ENCODE results near the gene BTBD16.

The BTBD16 gene

GRCh38 chr10:122341141-122341810, 70.2 kb downstream of the BTBD16 start:
- no peaks in the 10 kb centered on the region for H3K36me3 ChIP-seq (ENCODE audit: control insufficient read depth in 1 of 2, insufficient read depth in 2 of 2, low read length in 2 of 2)
- no peak overlapping the region for H3K27ac ChIP-seq (ENCODE audit: low read length)
- no peaks in the 10 kb centered on the region for H3K4me1 ChIP-seq (ENCODE audit: control insufficient read depth in 1 of 2, insufficient read depth in 2 of 2, low read length in 2 of 2)
- H3K4me3 ChIP-seq (ENCODE audit: low read depth in 1 of 2, low read length in 2 of 2): no peak overlapping the region
- no peaks in the 10 kb centered on the region for H3K9me3 ChIP-seq (ENCODE audit: control insufficient read depth in 1 of 2, low read length in 2 of 2)
- no peaks in the 10 kb centered on the region for H3K27me3 ChIP-seq (ENCODE audit: low read depth, low read length)

DNA sequence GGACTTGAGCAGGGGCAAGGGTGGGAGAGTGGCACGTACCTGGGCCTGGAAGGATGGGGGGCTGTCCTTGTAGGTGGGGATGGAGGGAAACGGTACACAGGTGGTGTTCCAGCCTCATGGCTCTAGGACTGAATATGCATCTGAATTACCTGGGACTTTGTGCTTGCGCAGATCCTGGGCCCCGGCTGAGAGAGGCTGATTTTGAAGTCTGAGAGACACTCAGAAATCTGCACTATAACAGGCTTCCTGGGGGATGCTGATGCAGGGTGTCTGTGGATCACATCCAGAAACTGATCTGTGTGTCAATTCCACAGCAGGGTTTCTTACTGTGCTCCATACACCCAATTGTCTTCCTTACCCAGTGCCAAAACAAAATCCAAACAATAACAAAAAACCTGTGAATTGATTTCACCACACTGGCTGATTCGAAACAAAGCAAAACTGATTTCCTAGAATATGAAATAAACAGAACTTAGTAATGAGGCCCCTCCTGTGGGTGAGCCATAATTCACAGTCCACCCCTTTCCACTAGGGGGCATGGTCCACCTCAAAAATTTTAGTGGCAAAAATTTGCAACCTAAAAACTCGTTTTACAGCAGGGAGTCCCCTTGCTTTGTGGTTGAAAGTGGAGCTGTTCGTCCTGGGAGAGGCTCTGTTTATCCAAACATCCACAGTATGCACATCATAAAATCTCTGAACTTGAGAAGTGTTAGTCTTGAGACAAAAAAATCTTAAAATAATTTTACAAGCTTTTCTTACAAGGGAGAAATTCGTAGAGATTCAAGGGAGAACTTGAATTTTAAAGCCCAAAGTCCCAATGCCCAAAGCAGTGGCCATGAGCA, 71.4 kb downstream of the BTBD16 start:
- Histone ChIP-seq H3K27ac (ENCODE audit: low read length) (no peak overlapping the region), H3K4me3 (ENCODE audit: low read depth in 1 of 2, low read length in 2 of 2) (no peak overlapping the region), H3K9me3 (ENCODE audit: control insufficient read depth in 1 of 2, low read length in 2 of 2) (no peaks in the 10 kb centered on the region), H3K27me3 (ENCODE audit: low read depth, low read length) (no peaks in the 10 kb centered on the region), H3K4me1 (ENCODE audit: control insufficient read depth in 1 of 2, insufficient read depth in 2 of 2, low read length in 2 of 2) (no peaks in the 10 kb centered on the region), H3K36me3 (ENCODE audit: control insufficient read depth in 1 of 2, insufficient read depth in 2 of 2, low read length in 2 of 2) (no peaks in the 10 kb centered on the region)

GRCh38 chr10:122343135-122343800, 72.2 kb downstream of the BTBD16 start:
- H3K9me3 ChIP-seq (ENCODE audit: control insufficient read depth in 1 of 2, low read length in 2 of 2): no peaks in the 10 kb centered on the region
- H3K4me1 ChIP-seq (ENCODE audit: control insufficient read depth in 1 of 2, insufficient read depth in 2 of 2, low read length in 2 of 2): no peaks in the 10 kb centered on the region
- no peaks in the 10 kb centered on the region for H3K36me3 ChIP-seq (ENCODE audit: control insufficient read depth in 1 of 2, insufficient read depth in 2 of 2, low read length in 2 of 2)
- no peaks in the 10 kb centered on the region for H3K27me3 ChIP-seq (ENCODE audit: low read depth, low read length)
- H3K4me3 ChIP-seq (ENCODE audit: low read depth in 1 of 2, low read length in 2 of 2): no peak overlapping the region
- no peak overlapping the region for H3K27ac ChIP-seq (ENCODE audit: low read length)

DNA sequence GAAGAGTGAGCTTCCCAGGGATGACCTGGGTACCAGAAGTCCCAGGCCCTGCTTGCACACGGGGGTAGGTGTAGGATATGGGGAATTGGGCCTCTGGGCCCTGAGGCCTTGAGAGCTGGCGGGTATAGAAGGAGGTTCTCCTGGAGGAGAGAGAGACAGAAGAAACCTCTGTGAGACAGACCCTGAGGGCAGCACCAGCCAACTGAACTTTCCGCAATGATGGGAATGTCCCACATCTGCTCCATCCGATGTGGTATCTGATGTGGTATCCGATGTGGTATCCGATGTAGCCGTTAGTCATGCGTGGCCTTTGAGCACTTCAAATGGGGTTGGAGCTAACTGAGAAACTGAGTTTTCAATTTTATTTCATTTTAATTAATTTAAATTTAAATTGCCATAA, 72.8 kb downstream of the BTBD16 start:
- H3K36me3 ChIP-seq (ENCODE audit: control insufficient read depth in 1 of 2, insufficient read depth in 2 of 2, low read length in 2 of 2): no peaks in the 10 kb centered on the region
- H3K9me3 ChIP-seq (ENCODE audit: control insufficient read depth in 1 of 2, low read length in 2 of 2): no peaks in the 10 kb centered on the region
- H3K27ac ChIP-seq (ENCODE audit: low read length): no peak overlapping the region
- no peaks in the 10 kb centered on the region for H3K27me3 ChIP-seq (ENCODE audit: low read depth, low read length)
- no peaks in the 10 kb centered on the region for H3K4me1 ChIP-seq (ENCODE audit: control insufficient read depth in 1 of 2, insufficient read depth in 2 of 2, low read length in 2 of 2)
- H3K4me3 ChIP-seq (ENCODE audit: low read depth in 1 of 2, low read length in 2 of 2): no peak overlapping the region

DNA sequence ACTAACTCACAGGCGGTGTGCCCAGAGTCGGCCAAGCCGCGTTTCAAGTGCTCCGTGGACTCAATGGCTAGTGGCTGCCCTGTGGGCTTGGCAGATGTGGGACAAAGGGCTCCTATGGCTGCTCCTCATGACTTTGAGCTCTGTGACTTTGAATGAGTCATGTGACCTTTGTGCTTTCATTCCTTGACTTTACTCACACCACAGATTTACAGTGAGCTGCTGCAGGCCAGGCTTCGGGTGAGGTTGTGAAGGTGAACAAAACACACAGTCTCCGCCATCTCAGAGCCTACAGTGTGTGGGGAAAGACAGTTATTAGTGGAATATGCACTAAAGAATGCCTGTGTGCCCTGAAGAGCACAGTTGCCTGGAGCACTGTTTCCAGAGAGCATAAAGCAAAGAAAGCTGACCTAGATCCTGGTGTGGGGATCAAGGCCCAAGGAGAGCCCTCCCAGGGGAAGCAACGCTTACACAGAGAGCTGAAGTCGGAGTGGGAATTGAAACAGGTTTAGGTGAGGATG, 73.7 kb downstream of the BTBD16 start:
- H3K27me3 ChIP-seq (ENCODE audit: low read depth, low read length): no peaks in the 10 kb centered on the region
- no peaks in the 10 kb centered on the region for H3K9me3 ChIP-seq (ENCODE audit: control insufficient read depth in 1 of 2, low read length in 2 of 2)
- no peaks in the 10 kb centered on the region for H3K4me1 ChIP-seq (ENCODE audit: control insufficient read depth in 1 of 2, insufficient read depth in 2 of 2, low read length in 2 of 2)
- no peak overlapping the region for H3K27ac ChIP-seq (ENCODE audit: low read length)
- H3K4me3 ChIP-seq (ENCODE audit: low read depth in 1 of 2, low read length in 2 of 2): no peak overlapping the region
- no peaks in the 10 kb centered on the region for H3K36me3 ChIP-seq (ENCODE audit: control insufficient read depth in 1 of 2, insufficient read depth in 2 of 2, low read length in 2 of 2)

DNA sequence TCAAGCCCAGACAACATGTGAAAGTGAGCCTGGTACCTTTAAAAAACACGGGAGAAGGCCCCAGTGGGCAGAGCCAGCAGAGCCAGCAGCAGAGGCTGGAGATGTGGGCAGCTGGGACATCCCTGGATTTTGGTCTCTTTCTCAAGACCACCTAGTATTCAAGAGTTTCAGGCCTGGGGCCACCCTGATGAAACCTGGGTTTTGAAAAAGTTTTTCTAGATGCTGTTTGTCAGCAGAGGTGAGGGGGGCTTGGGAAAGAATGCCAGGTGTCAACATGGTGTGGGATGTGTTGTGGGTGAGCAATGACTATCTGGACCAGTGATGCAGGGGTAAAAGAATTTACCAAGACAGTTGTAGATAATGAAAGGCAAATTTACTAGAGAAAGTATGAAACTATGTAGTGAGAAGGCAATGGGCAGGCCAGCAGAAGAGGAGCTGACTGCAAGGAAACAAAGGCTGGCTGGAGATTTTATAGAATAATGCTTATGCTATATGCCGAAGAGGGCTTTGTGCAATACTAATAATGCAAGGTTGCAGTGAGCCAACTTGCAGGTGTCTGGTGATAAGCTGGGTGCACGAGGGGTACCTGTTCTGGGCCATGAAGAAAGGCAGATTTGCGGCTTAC, 75.3 kb downstream of the BTBD16 start:
- Histone ChIP-seq H3K27ac (ENCODE audit: low read length) (no peak overlapping the region), H3K4me3 (ENCODE audit: low read depth in 1 of 2, low read length in 2 of 2) (no peak overlapping the region), H3K27me3 (ENCODE audit: low read depth, low read length) (no peaks in the 10 kb centered on the region), H3K36me3 (ENCODE audit: control insufficient read depth in 1 of 2, insufficient read depth in 2 of 2, low read length in 2 of 2) (no peaks in the 10 kb centered on the region), H3K9me3 (ENCODE audit: control insufficient read depth in 1 of 2, low read length in 2 of 2) (no peaks in the 10 kb centered on the region), H3K4me1 (ENCODE audit: control insufficient read depth in 1 of 2, insufficient read depth in 2 of 2, low read length in 2 of 2) (no peaks in the 10 kb centered on the region)

GRCh38 chr10:122347170-122347841, 76.2 kb downstream of the BTBD16 start:
- Histone ChIP-seq H3K4me3 (ENCODE audit: low read depth in 1 of 2, low read length in 2 of 2) (no peak overlapping the region), H3K36me3 (ENCODE audit: control insufficient read depth in 1 of 2, insufficient read depth in 2 of 2, low read length in 2 of 2) (no peaks in the 10 kb centered on the region), H3K9me3 (ENCODE audit: control insufficient read depth in 1 of 2, low read length in 2 of 2) (no peaks in the 10 kb centered on the region), H3K27ac (ENCODE audit: low read length) (no peak overlapping the region), H3K4me1 (ENCODE audit: control insufficient read depth in 1 of 2, insufficient read depth in 2 of 2, low read length in 2 of 2) (no peaks in the 10 kb centered on the region), H3K27me3 (ENCODE audit: low read depth, low read length) (no peaks in the 10 kb centered on the region)

GRCh38 chr10:122348512-122348911, 77.4 kb downstream of the BTBD16 start:
- Histone ChIP-seq H3K27me3 (ENCODE audit: low read depth, low read length) (no peaks in the 10 kb centered on the region), H3K4me1 (ENCODE audit: control insufficient read depth in 1 of 2, insufficient read depth in 2 of 2, low read length in 2 of 2) (no peaks in the 10 kb centered on the region), H3K9me3 (ENCODE audit: control insufficient read depth in 1 of 2, low read length in 2 of 2) (no peaks in the 10 kb centered on the region), H3K4me3 (ENCODE audit: low read depth in 1 of 2, low read length in 2 of 2) (no peak overlapping the region), H3K36me3 (ENCODE audit: control insufficient read depth in 1 of 2, insufficient read depth in 2 of 2, low read length in 2 of 2) (no peaks in the 10 kb centered on the region), H3K27ac (ENCODE audit: low read length) (no peak overlapping the region)

DNA sequence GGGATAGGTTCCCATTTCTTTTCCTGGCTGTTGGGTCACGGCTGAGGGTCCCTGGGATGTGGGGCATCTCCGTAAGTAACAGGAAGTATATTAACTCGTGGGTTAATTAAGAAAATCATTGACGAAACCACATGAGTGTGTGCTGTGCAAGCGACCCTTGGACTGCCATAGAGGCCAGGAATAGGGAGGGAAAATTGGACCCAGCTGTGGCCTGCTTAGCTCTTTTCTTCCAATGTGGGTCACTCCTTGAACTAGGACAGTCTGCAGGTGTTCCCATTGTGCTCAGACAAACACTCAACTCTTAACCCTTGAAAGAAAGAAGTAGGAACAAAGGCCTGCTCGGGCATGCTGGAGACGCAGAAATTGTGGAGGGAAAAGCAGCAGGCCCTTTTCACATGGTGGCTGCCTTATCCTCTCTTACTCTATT, 77.9 kb downstream of the BTBD16 start:
- H3K27me3 ChIP-seq (ENCODE audit: low read depth, low read length): no peaks in the 10 kb centered on the region
- no peaks in the 10 kb centered on the region for H3K4me1 ChIP-seq (ENCODE audit: control insufficient read depth in 1 of 2, insufficient read depth in 2 of 2, low read length in 2 of 2)
- H3K27ac ChIP-seq (ENCODE audit: low read length): peak overlapping the region; percentile 56
- no peak overlapping the region for H3K4me3 ChIP-seq (ENCODE audit: low read depth in 1 of 2, low read length in 2 of 2)
- H3K36me3 ChIP-seq (ENCODE audit: control insufficient read depth in 1 of 2, insufficient read depth in 2 of 2, low read length in 2 of 2): no peaks in the 10 kb centered on the region
- H3K9me3 ChIP-seq (ENCODE audit: control insufficient read depth in 1 of 2, low read length in 2 of 2): no peaks in the 10 kb centered on the region

DNA sequence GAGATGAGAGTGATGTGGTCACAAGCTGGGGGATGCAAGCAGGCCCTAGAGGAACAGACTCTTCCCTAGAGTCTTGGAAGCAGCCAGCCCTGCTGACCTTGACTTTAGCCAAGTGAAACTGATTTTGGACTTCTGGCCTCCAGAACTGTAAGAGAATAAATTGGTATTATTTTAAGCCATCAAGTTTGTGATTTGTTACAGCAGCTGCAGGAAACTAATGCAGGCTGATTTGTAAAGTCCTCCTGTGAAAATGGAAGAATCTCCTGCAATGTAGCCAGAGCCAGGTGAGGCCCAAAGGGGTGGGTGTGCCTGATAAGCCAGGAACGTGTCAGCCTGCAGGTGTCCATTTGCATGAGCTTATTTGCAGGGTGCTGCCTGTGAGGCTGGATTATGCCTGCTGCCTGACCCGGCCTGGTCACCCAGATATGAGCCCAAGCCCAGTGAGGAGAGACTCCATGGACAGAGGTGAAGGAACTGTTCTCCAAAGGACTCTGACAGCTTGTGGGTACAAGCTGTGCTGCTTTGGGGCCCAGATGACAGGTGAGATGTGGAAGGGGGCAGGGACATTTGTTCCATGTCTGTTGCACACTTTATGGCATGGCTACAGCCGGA, 78.8 kb downstream of the BTBD16 start:
- Histone ChIP-seq H3K9me3 (ENCODE audit: control insufficient read depth in 1 of 2, low read length in 2 of 2) (no peaks in the 10 kb centered on the region), H3K4me3 (ENCODE audit: low read depth in 1 of 2, low read length in 2 of 2) (no peak overlapping the region), H3K27ac (ENCODE audit: low read length) (no peak overlapping the region), H3K36me3 (ENCODE audit: control insufficient read depth in 1 of 2, insufficient read depth in 2 of 2, low read length in 2 of 2) (no peaks in the 10 kb centered on the region), H3K27me3 (ENCODE audit: low read depth, low read length) (no peaks in the 10 kb centered on the region), H3K4me1 (ENCODE audit: control insufficient read depth in 1 of 2, insufficient read depth in 2 of 2, low read length in 2 of 2) (no peaks in the 10 kb centered on the region)

Data from muscle layer of duodenum (tissue), 2 donors.